Effector memory CD8-positive, alpha-beta T cell (primary cell): ENCODE data around the gene ZNF644.

Experiments used
- ATAC-seq: fragments of 150-1000 bp; cut with Tn5 transposase; replicated peaks from 2 replicates; pipeline ENCODE4 v1.10.0; 2021; ENCODE audit warnings: mild to moderate bottlenecking, moderate library complexity
- DNase-seq, 3 experiments: peaks; one replicate each; pipeline ENCODE4 v3.0.0; 2021
- H3K27ac Mint-ChIP-seq, 2 donors: one replicate each; pipeline ENCODE4 v1.8.0; 2022; ENCODE audit warnings: mild to moderate bottlenecking in 2 of 2, mixed read lengths in 2 of 2, moderate library complexity in 2 of 2
- H3K27me3 Mint-ChIP-seq, 2 donors: one replicate each; pipeline ENCODE4 v1.8.0; 2022; ENCODE audit warnings: mixed read lengths in 2 of 2
- H3K36me3 Mint-ChIP-seq: one replicate; pipeline ENCODE4 v1.8.0; 2022; ENCODE audit warnings: mild to moderate bottlenecking, moderate library complexity, mixed read lengths; ENCODE audit not compliant: insufficient read depth
- H3K4me1 Mint-ChIP-seq, 2 donors: one replicate each; pipeline ENCODE4 v1.8.0; 2022; ENCODE audit warnings: low read depth in 2 of 2, mixed read lengths in 2 of 2
- H3K4me3 Mint-ChIP-seq, 2 donors: one replicate each; pipeline ENCODE4 v1.8.0; 2022; ENCODE audit warnings: mild to moderate bottlenecking in 2 of 2, mixed read lengths in 2 of 2, moderate library complexity in 2 of 2
- H3K9me3 Mint-ChIP-seq, 2 donors: one replicate each; pipeline ENCODE4 v1.8.0; 2022; ENCODE audit warnings: mixed read lengths in 2 of 2

Gene ZNF644

GRCh38 chr1:90881034-90881433, 140.8 kb downstream of the ZNF644 start:
- Mint-ChIP-seq H3K4me3 (no peak overlapping the region), H3K36me3 (peaks cover 2% of the 10 kb centered on the region), H3K27ac (no peak overlapping the region), H3K4me1 (no peaks in the 10 kb centered on the region), H3K27me3 (peaks cover 13 to 17% of the 10 kb centered on the region in 2 donors), H3K9me3 (peaks cover 11 to 17% of the 10 kb centered on the region in 2 donors)
- DNase-seq (no peak), ATAC-seq (no peak)

- Mint-ChIP-seq H3K36me3 (peaks cover 2% of the 10 kb centered on the region), H3K4me3 (no peak overlapping the region), H3K27ac (no peak overlapping the region), H3K27me3 (peaks cover 17 to 19% of the 10 kb centered on the region in 2 donors), H3K4me1 (no peaks in the 10 kb centered on the region), H3K9me3 (peaks cover 11 to 17% of the 10 kb centered on the region in 2 donors)
- DNase-seq (no peak), ATAC-seq (no peak)
These were observed 142.6 kb downstream of the ZNF644 start for GRCh38 chr1:90879281-90879680.

- Mint-ChIP-seq H3K4me3 (no peak overlapping the region), H3K27me3 (peaks cover 6 to 17% of the 10 kb centered on the region in 2 donors), H3K4me1 (no peaks in the 10 kb centered on the region), H3K27ac (no peak overlapping the region), H3K9me3 (peaks cover 11 to 17% of the 10 kb centered on the region in 2 donors), H3K36me3 (peaks cover 2% of the 10 kb centered on the region)
- ATAC-seq (no peak), DNase-seq (no peak)
These were observed 145.7 kb downstream of the ZNF644 start for GRCh38 chr1:90876101-90876500.
